ENCODE data around the gene ZDHHC12.
A peak's percentile ranks its signal among the peaks of the same experiment; 100 is the strongest.

Gene ZDHHC12

DNA sequence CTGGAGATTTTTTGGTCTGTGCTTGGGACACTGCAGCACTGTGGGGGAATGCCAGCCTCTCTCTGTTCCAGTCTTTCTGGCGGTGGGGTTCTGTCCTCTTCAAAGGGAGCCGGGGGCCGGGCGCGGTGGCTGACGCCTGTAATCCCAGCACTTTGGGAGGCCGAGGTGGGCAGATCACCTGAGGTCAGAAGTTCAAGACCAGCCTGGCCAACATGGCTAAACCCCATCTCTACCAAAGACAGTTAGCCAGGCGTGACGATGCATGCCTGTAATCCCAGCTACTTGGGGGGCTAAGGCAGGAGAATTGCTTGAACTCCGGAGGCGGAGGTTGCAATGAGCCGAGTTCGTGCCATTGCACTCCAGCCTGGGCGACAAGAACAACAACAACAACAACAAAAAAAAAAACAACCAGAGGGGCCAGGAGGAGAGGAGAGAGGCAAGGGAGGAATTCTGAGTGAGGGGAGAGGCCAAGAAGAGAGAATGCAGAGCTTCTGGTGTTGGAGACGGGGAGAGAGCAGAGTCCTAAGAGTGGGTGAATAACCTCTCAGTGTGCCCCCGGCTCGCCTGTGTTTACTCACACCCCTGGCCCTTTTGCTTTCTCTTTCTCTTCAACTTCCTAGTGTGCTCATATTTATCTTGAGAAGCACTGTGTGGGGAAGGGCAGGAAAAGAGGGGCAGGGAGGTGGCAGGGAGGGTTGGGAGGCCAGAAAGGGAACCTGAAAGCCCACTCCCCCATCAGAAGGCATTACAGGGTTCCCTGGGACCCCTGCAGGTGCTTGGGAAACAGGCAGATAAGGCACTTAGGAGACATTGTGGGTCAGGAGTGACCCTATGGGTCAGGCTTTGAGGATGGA, 38.1 kb downstream of the ZDHHC12 start:
- no peak for DNase-seq (ENCODE audit: low read depth)

DNA sequence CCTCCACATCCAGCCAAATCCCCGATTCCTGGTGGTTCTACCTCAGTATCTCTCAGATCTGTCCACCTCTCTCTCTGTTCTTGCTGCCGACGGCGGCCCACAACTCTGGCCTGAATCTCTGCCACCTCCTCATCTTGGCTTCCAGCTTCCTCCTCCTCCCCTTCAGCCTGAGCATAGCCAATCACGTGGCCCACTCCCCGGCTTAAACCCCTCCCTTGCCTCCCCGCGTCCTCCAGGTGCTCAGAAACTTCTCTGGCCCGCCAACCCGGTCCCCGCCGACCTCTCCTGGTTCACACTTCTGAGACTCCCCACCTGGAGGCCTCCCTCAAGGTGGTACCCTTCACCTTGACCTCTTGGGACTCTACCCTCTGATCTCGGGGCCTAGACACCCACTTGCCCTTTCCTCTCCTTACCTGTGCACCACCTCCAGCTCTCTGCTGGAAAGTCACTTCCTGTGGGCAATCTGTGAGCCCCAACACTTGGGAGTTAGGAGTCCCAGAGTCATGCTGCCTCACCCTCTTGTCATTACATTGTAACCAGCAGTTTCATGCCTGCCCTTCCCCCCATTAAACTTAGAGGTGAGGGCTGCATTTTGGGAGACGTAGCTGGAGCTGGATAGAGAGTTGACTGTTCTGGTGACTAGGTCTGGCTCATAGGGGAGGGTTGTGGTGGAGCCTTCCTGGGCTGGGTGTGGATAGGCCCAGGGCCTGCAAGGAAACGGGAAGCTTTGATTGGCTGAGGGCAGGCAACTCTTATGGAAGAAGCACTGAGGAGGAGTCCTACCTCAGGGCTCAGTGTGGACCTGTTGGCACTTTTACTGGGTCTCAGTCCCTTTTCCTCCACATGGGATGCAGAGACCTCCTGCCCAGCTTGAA, 39.4 kb downstream of the ZDHHC12 start:
- peak; percentile 68 for DNase-seq (ENCODE audit: low read depth)

DNA sequence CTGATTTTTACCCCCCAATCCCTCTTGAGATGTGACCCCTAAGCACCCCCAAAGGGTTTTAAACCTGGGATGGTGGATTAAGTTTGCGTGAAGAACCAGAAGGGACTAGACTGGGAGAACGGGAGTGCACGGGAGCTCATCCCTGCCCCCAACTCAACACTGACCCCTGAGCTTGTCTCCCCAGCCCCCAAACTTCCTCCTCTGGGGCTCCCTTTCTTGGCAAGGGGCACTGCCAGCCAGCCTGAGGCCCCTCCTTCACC, 39.9 kb downstream of the ZDHHC12 start:
- no peak for DNase-seq (ENCODE audit: low read depth)

DNA sequence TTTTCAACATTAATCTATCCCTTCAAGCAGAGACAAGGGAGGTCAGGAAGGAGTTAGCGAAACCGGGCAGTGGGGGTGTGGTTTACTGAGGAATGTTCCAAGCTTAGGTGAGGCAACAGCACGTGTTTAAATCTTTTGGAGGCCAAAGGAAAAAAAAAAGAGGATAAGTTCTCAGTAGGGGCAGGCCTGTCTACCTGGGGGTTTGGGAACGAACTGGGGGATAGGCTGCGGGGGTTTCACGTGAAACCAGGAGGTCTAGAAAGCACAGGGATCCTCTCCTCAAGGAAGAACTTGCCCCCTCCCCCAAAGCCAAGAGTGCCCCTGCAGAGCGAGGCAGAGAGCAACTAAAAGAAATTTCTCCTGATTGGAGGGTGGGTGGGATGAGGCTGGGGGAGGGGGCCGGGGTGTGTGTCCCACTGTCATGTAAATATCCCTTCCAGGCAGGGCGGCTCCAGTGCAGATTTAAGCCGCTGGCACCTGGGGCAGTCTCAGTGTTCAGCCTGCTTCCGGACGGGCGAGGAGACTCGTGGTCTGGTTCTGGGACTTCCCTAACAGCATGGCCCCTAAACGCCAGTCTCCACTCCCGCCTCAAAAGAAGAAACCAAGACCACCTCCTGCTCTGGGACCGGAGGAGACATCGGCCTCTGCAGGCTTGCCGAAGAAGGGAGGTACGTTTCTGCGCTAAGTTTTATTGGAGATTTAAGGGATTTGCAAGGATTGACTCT, 40.4 kb downstream of the ZDHHC12 start:
- no peak for DNase-seq (ENCODE audit: low read depth)

DNA sequence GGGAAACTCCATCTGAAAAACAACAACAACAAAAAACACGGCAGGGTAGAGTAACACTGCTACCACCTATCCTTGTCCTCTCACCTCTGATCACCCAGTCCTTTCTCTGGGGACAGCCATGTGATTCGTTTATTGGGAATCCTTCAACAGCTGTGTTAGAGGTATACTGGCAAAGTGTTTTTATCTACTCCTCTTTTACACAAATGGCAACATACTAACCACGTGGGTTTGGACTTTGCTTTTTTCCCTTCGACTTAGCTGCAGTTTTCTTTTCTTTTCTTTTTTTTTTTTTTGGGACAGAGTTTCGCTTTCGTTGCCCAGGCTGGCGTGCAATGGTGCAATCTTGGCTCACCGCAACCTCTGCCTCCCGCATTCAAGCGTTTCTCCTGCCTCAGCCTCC, 46.1 kb downstream of the ZDHHC12 start:
- DNase-seq (ENCODE audit: low read depth): no peak

DNA sequence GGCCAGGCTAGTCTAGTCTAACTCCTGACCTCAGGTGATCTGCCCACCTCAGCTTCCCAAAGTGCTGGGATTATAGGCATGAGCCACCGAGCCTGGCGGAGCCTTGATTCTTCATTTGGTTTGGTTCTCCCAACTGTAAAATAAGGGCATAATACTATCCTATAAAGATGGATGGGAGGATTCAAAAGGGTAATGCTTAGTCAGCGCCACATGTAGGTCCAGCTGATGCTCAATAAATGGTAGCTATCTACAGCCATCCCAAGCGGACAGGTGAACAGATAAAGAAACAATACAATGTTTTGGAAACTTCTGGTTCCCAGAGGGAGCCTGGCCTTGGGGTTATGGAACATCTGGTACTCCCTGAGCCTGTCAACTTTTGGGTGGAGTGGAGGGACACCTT, 48.5 kb downstream of the ZDHHC12 start:
- DNase-seq (ENCODE audit: low read depth): no peak
